CD14-positive monocyte (primary cell): ENCODE data around the gene ACTL7A. TPM values are rescaled to one million over a fixed set of nuclear protein-coding genes. Genes with fewer than 3 reads are reported as not detected.
"Not testable (repeated sequence)": the region's sequence is repeated elsewhere in the genome, so short reads cannot be mapped to it uniquely, and the experiment has no call there.

Experiments
- DNase-seq, 3 donors: peaks; one replicate each; pipeline ENCODE4 v3.0.0-alpha.2; 2011 to 2022
- H2AFZ ChIP-seq: 2 replicates; pipeline ENCODE4 v1.6.0; 2012; ENCODE audit warnings: mild to moderate bottlenecking, low read depth, low read length, inconsistent platforms; ENCODE audit not compliant: insufficient read depth, poor library complexity, severe bottlenecking
- H3K27ac ChIP-seq, 2 donors: 1 replicate in 1 of 2; 2 replicates in 1 of 2; pipeline ENCODE4 v1.5.1; 2012 to 2013; ENCODE audit warnings: low read length in 2 of 2, control low read depth in 1 of 2, inconsistent platforms in 1 of 2, low read depth in 1 of 2, mild to moderate bottlenecking in 1 of 2
- H3K27me3 ChIP-seq, 2 donors: one replicate each; pipeline versions ENCODE4 v1.6.0 to v1.6.1; 2011 to 2013; ENCODE audit warnings: low read length in 2 of 2; ENCODE audit not compliant: control insufficient read depth in 2 of 2, insufficient read depth in 2 of 2
- H3K36me3 ChIP-seq, 2 donors: replicated peaks in 1 of 2; 1 replicate in 1 of 2; 2 replicates in 1 of 2; pipeline versions ENCODE4 v1.5.1 to v1.6.1; 2012 to 2013; ENCODE audit warnings: low read length in 2 of 2, control low read depth in 1 of 2, inconsistent platforms in 1 of 2, mild to moderate bottlenecking in 1 of 2; ENCODE audit not compliant: insufficient read depth in 2 of 2, control insufficient read depth in 1 of 2
- H3K4me1 ChIP-seq, 2 donors: 1 replicate in 1 of 2; 2 replicates in 1 of 2; pipeline versions ENCODE4 v1.5.1 to v1.6.1; 2012 to 2013; ENCODE audit warnings: low read length in 2 of 2, control low read depth in 1 of 2, inconsistent platforms in 1 of 2, mild to moderate bottlenecking in 1 of 2, moderate library complexity in 1 of 2; ENCODE audit not compliant: insufficient read depth in 2 of 2, control insufficient read depth in 1 of 2
- H3K4me2 ChIP-seq: replicated peaks from 2 replicates; pipeline ENCODE3; 2012; ENCODE audit warnings: low read length, moderate library complexity, mild to moderate bottlenecking; ENCODE audit not compliant: poor library complexity, severe bottlenecking; ENCODE audit errors: extremely low read depth
- H3K4me3 ChIP-seq, 3 experiments: fragments of 200-600 bp in 1 of 3; sonication (generic) in 1 of 3; replicated peaks in 1 of 3; 1 replicate in 2 of 3; 2 replicates in 1 of 3; pipeline ENCODE4 v1.5.1; 2011 to 2013; ENCODE audit warnings: low read length in 3 of 3, mild to moderate bottlenecking in 3 of 3, control low read depth in 2 of 3, low read depth in 2 of 3, inconsistent platforms in 1 of 3, moderate library complexity in 1 of 3
- H3K79me2 ChIP-seq: 2 replicates; pipeline ENCODE4 v1.6.0; 2012; ENCODE audit warnings: mild to moderate bottlenecking, control low read depth, inconsistent platforms, low read length, moderate library complexity; ENCODE audit not compliant: insufficient read depth
- H3K9ac ChIP-seq: 2 replicates; pipeline ENCODE4 v1.6.0; 2017; ENCODE audit warnings: low read length, mild to moderate bottlenecking; ENCODE audit not compliant: insufficient read depth, poor library complexity, severe bottlenecking
- H3K9me3 ChIP-seq, 2 donors: replicated peaks in 1 of 2; 1 replicate in 1 of 2; 2 replicates in 1 of 2; pipeline versions ENCODE4 v1.5.1 to v1.6.1; 2012 to 2013; ENCODE audit warnings: low read length in 2 of 2, control low read depth in 1 of 2; ENCODE audit not compliant: control insufficient read depth in 1 of 2, insufficient read depth in 1 of 2
- H4K20me1 ChIP-seq: 2 replicates; pipeline ENCODE4 v1.6.0; 2012; ENCODE audit warnings: mild to moderate bottlenecking, low read length, control low read depth, moderate library complexity; ENCODE audit not compliant: insufficient read depth
- H3K27ac Mint-ChIP-seq, 7 donors: one replicate each; pipeline ENCODE4 v1.8.0; 2020; ENCODE audit warnings: mild to moderate bottlenecking in 7 of 7, mixed read lengths in 7 of 7, moderate library complexity in 6 of 7, inconsistent platforms in 2 of 7
- H3K27me3 Mint-ChIP-seq, 3 donors: one replicate each; pipeline ENCODE4 v1.8.0; 2021 to 2022; ENCODE audit warnings: low read depth in 3 of 3, mild to moderate bottlenecking in 3 of 3, mixed read lengths in 3 of 3, moderate library complexity in 3 of 3, inconsistent platforms in 1 of 3
- H3K36me3 Mint-ChIP-seq, 2 donors: one replicate each; pipeline ENCODE4 v1.8.0; 2020; ENCODE audit warnings: mixed read lengths in 2 of 2, inconsistent platforms in 1 of 2, mild to moderate bottlenecking in 1 of 2
- H3K4me1 Mint-ChIP-seq: one replicate; pipeline ENCODE4 v1.8.0; 2020; ENCODE audit warnings: mild to moderate bottlenecking, mixed read lengths
- H3K4me3 Mint-ChIP-seq, 2 donors: one replicate each; pipeline ENCODE4 v1.8.0; 2020; ENCODE audit warnings: mild to moderate bottlenecking in 2 of 2, mixed read lengths in 2 of 2, moderate library complexity in 1 of 2
- H3K9me3 Mint-ChIP-seq, 7 donors: one replicate each; pipeline ENCODE4 v1.8.0; 2020 to 2022; ENCODE audit warnings: mixed read lengths in 7 of 7, mild to moderate bottlenecking in 6 of 7, moderate library complexity in 6 of 7, inconsistent platforms in 2 of 7
- WGBS: methylation state at CpG from one replicate; pipeline ENCODE4 v1.1.5; 2013; ENCODE audit warnings: missing lambda C conversion rate; ENCODE audit not compliant: insufficient coverage; 5-methylcytosine and 5-hydroxymethylcytosine counted together
- intact Hi-C, 2 donors: fragments of 100-400 bp; cut with micrococcal nuclease; formaldehyde crosslinking; loops; one replicate each; pipeline versions ENCODE4 v1.15.0 to v1.15.1; 2023
- polyA plus RNA-seq, 3 donors: library from polyadenylated mRNA; depleted of rRNA in 1 of 3; unstranded in 2 of 3; stranded (reverse) in 1 of 3; fragments of 300-500 nt in 2 of 3; fragments of >200 nt in 1 of 3; fragmentation: Illumina TruSeq in 2 of 3; gene quantifications; 1 replicate in 2 of 3; 2 replicates in 1 of 3; pipeline ENCODE4 v1.2.3, GENCODE V29; 2012 to 2021
- TF ChIP-seq, protein P1 (sequence below): fragments of 200-600 bp; IDR thresholded peaks from one replicate; pipeline ENCODE4 v1.8.0; 2022; ENCODE audit warnings: antibody characterized with exemption, mild to moderate bottlenecking

Gene ACTL7A
- polyA plus RNA-seq, 3 donors = not detected

DNA sequence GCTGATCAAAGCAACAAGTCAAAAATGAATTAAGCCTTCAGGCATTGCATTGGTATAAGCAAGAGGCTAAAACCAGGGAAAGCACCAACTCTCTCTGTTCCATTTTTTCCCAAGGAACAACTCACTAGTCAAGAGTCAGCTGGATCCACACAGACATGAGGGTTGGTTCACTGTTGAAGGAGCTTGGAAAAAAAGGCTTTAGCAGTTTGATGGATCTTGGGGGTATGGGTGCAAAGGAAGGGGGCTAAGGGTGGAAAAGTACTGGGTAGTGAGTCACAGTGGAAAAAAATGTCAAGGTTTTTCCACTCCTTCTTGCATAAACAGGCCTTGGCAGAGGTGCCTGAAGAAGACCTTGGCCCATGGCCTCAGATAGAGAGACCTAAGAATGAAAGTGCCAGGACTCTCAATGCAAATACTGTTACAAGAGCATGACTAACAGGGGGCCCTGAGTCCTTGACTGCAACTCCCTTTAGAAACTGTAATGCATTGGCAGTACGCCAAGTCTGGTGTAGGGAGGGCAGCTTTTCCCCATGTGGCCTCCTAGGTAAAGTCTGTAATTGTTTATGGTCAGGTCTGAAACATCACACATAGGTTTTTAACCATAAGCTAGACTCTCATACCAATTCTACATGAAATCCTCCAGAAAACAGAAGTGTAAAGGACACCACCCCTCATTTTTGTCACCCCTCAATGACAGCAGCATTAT lies 23.7 kb downstream of the ACTL7A start:
- Mint-ChIP-seq H3K36me3 (peaks cover 52 to 69% of the 10 kb centered on the region in 2 donors), H3K4me1 (peaks cover 6% of the 10 kb centered on the region), H3K4me3 (no peak overlapping the region), H3K27ac (peak overlapping the region in 1 of 7 donors; percentile 8), H3K27me3 (no peaks in the 10 kb centered on the region), H3K9me3 (no peaks in the 10 kb centered on the region)
- no peak overlapping the region for H3K4me3 ChIP-seq
- no peaks in the 10 kb centered on the region for H3K9me3 ChIP-seq
- H4K20me1 ChIP-seq = no peaks in the 10 kb centered on the region
- DNase-seq = no peak
- no peaks in the 10 kb centered on the region for H3K4me1 ChIP-seq
- H3K4me2 ChIP-seq = no peak overlapping the region
- peaks cover 24 to 73% of the 10 kb centered on the region in 2 donors for H3K36me3 ChIP-seq
- no peak overlapping the region for H3K9ac ChIP-seq
- H3K27ac ChIP-seq = peak overlapping the region in 1 of 2 donors; percentile 4
- H2AFZ ChIP-seq = no peak overlapping the region
- no peaks in the 10 kb centered on the region for H3K27me3 ChIP-seq
- intact Hi-C loops = no loop called here
- no peaks in the 10 kb centered on the region for H3K79me2 ChIP-seq
- TF ChIP-seq, protein P1, sequence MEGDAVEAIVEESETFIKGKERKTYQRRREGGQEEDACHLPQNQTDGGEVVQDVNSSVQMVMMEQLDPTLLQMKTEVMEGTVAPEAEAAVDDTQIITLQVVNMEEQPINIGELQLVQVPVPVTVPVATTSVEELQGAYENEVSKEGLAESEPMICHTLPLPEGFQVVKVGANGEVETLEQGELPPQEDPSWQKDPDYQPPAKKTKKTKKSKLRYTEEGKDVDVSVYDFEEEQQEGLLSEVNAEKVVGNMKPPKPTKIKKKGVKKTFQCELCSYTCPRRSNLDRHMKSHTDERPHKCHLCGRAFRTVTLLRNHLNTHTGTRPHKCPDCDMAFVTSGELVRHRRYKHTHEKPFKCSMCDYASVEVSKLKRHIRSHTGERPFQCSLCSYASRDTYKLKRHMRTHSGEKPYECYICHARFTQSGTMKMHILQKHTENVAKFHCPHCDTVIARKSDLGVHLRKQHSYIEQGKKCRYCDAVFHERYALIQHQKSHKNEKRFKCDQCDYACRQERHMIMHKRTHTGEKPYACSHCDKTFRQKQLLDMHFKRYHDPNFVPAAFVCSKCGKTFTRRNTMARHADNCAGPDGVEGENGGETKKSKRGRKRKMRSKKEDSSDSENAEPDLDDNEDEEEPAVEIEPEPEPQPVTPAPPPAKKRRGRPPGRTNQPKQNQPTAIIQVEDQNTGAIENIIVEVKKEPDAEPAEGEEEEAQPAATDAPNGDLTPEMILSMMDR = no peak
- no CpG with 5 or more reads among the region's 1 CpG for WGBS

DNA sequence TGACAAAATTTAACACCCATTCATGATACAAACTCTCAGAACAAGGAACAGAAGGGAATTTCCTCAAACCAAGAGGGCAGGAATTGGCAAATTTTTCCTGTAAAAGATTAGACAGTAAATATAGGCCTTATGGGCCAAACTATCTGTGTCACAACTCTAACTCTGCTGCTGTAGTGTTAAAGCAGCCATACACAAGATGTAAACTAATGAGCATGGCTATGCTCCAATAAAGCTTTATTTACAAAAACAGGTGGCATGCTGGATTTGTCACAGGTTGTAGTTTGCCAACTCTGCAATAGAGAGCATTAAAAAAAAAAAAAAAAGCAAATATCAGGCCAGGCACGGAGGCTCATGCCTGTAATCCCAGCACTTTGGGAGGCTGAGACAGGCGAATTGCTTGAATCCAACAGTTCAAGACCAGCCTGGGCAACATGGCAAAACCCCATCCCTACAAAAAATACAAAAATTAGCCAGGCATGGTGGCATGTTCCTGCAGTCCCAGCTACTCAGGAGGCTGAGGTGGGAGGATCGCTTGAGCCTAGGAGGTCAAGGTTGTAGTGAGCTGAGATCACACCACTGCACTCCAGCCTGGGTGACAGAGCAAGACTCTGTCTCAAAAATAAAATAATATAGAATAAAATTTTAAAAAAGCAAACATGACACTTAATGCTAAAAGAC lies 24.7 kb downstream of the ACTL7A start:
- H3K4me2 ChIP-seq, H3K79me2 ChIP-seq, H3K9me3 Mint-ChIP-seq, H3K9ac ChIP-seq, H3K4me1 Mint-ChIP-seq, H2AFZ ChIP-seq, H3K4me3 Mint-ChIP-seq, intact Hi-C loops, DNase-seq, H4K20me1 ChIP-seq, H3K4me3 ChIP-seq, H3K4me1 ChIP-seq, H3K27ac ChIP-seq, H3K9me3 ChIP-seq, H3K27me3 ChIP-seq, H3K27me3 Mint-ChIP-seq, H3K27ac Mint-ChIP-seq: not testable (repeated sequence)
- H3K36me3 ChIP-seq = peaks cover 34 to 73% of the 10 kb centered on the region in 2 donors
- WGBS = 92% methylated on average over 2 of the region's 3 CpGs
- peaks cover 58 to 75% of the 10 kb centered on the region in 2 donors for H3K36me3 Mint-ChIP-seq
